Measurements from ENCODE around the gene RAB27A.

DNA sequence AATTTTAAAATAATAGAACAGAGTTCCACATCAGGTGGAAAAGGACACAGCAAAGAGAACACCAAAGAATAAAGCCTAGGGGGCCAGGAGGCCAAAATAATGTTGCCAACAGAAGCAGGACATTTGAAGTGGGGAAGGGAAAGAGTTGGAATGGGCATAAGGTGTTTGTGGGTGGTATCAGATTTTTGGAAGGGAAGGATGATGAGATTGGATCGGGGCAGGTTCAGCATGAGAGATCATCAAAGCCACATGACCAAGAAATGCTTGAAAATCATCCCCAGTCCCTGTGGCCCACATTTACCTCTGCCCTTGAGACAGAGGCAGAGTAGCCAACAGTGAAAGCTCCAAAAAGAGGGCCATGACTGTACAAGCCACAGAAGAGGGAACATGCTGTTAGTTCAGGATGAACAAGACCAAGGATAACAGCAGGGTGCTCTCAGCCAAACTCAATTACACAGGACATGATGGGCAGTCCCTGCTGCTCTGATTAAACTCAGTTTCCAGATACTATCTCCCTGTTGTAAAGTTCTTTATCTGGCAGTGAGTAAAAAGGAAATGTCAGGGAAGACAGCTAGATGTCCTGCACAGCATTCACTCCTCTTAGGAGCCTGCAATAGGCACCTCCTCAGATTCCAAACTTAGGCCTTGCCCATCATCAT, 32.5 kb downstream of the RAB27A start:
- TF ChIP-seq TAF1 (IDR thresholded peaks at IDR 0.05; ENCODE audit: low read depth) = no peak
- TF ChIP-seq, protein P1, sequence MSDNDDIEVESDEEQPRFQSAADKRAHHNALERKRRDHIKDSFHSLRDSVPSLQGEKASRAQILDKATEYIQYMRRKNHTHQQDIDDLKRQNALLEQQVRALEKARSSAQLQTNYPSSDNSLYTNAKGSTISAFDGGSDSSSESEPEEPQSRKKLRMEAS (IDR thresholded peaks at IDR 0.05) = no peak
- TF ChIP-seq YY1 (IDR thresholded peaks at IDR 0.05; ENCODE audit: low read depth) = no peak
- TF ChIP-seq CREB1 (IDR thresholded peaks at IDR 0.05; ENCODE audit: low read depth) = no peak
- TF ChIP-seq EP300 (IDR thresholded peaks at IDR 0.05; ENCODE audit: borderline replicate concordance) = no peak
- TF ChIP-seq TEAD4 (IDR thresholded peaks at IDR 0.05) = no peak
- no peak for TF ChIP-seq CEBPB (IDR thresholded peaks at IDR 0.05)
- TF ChIP-seq, protein P2, sequence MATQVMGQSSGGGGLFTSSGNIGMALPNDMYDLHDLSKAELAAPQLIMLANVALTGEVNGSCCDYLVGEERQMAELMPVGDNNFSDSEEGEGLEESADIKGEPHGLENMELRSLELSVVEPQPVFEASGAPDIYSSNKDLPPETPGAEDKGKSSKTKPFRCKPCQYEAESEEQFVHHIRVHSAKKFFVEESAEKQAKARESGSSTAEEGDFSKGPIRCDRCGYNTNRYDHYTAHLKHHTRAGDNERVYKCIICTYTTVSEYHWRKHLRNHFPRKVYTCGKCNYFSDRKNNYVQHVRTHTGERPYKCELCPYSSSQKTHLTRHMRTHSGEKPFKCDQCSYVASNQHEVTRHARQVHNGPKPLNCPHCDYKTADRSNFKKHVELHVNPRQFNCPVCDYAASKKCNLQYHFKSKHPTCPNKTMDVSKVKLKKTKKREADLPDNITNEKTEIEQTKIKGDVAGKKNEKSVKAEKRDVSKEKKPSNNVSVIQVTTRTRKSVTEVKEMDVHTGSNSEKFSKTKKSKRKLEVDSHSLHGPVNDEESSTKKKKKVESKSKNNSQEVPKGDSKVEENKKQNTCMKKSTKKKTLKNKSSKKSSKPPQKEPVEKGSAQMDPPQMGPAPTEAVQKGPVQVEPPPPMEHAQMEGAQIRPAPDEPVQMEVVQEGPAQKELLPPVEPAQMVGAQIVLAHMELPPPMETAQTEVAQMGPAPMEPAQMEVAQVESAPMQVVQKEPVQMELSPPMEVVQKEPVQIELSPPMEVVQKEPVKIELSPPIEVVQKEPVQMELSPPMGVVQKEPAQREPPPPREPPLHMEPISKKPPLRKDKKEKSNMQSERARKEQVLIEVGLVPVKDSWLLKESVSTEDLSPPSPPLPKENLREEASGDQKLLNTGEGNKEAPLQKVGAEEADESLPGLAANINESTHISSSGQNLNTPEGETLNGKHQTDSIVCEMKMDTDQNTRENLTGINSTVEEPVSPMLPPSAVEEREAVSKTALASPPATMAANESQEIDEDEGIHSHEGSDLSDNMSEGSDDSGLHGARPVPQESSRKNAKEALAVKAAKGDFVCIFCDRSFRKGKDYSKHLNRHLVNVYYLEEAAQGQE (IDR thresholded peaks at IDR 0.05; ENCODE audit: low read depth) = no peak
- no peak for TF ChIP-seq RAD21 (IDR thresholded peaks at IDR 0.05; ENCODE audit: low read depth)
- no peak for TF ChIP-seq TCF12 (IDR thresholded peaks at IDR 0.05; ENCODE audit: low read depth)
- TF ChIP-seq, protein P3, sequence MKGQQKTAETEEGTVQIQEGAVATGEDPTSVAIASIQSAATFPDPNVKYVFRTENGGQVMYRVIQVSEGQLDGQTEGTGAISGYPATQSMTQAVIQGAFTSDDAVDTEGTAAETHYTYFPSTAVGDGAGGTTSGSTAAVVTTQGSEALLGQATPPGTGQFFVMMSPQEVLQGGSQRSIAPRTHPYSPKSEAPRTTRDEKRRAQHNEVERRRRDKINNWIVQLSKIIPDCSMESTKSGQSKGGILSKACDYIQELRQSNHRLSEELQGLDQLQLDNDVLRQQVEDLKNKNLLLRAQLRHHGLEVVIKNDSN (IDR thresholded peaks at IDR 0.05) = no peak
- no peak for TF ChIP-seq EGR1 (IDR thresholded peaks at IDR 0.05)
- no peak for TF ChIP-seq FOXM1 (IDR thresholded peaks at IDR 0.05; ENCODE audit: borderline replicate concordance, low read depth)
